ENCODE results near the gene RCOR2.

DNA sequence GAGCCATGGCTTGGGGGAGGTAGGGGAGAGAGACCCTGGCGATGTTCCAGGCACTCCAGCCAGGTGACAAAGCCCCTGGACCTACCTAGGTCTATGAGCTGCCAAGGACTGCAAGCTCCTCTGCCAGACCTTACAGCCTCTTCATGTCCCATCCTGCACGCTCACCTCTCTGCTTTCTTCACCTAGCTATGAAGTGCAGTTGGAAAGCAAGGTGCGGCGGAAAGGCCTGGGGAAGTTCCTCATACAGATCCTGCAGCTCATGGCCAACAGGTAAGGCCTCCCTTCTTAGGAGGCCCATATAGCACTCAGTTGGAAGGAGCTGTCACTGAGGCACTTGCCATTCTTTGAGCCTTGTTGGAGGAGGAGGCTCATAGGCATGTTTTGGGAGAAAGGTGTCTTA is 35.6 kb upstream of the RCOR2 start:
- TF ChIP-seq, protein P1, sequence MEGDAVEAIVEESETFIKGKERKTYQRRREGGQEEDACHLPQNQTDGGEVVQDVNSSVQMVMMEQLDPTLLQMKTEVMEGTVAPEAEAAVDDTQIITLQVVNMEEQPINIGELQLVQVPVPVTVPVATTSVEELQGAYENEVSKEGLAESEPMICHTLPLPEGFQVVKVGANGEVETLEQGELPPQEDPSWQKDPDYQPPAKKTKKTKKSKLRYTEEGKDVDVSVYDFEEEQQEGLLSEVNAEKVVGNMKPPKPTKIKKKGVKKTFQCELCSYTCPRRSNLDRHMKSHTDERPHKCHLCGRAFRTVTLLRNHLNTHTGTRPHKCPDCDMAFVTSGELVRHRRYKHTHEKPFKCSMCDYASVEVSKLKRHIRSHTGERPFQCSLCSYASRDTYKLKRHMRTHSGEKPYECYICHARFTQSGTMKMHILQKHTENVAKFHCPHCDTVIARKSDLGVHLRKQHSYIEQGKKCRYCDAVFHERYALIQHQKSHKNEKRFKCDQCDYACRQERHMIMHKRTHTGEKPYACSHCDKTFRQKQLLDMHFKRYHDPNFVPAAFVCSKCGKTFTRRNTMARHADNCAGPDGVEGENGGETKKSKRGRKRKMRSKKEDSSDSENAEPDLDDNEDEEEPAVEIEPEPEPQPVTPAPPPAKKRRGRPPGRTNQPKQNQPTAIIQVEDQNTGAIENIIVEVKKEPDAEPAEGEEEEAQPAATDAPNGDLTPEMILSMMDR (IDR thresholded peaks at IDR 0.05), result no peak
- TF ChIP-seq POLR2A (IDR thresholded peaks at IDR 0.05), result no peak

All from adrenal gland (tissue), 5 donors.